HG03139 (cell line): ENCODE data around the gene TYRP1.

Source experiments
- ATAC-seq: cut with Tn5 transposase; IDR thresholded peaks from one replicate; pipeline ENCODE4 v1.9.1; 2021; ENCODE audit not compliant: unreplicated experiment

Gene TYRP1

GRCh38 chr9:12696931-12697622 is 3.9 kb downstream of the TYRP1 start:
- no peak for ATAC-seq

GRCh38 chr9:12697719-12698118 is 4.5 kb downstream of the TYRP1 start:
- ATAC-seq, result no peak

- no peak for ATAC-seq
Observed at GRCh38 chr9:12698266-12698665, 5.1 kb downstream of the TYRP1 start.

GRCh38 chr9:12698986-12699385 is 5.8 kb downstream of the TYRP1 start:
- no peak for ATAC-seq

- no peak for ATAC-seq
Observed at GRCh38 chr9:12699529-12699928, 6.3 kb downstream of the TYRP1 start.

GRCh38 chr9:12701126-12701525 is 7.9 kb downstream of the TYRP1 start:
- ATAC-seq, result no peak

- ATAC-seq, result no peak
Observed at GRCh38 chr9:12702160-12702758, 9.1 kb downstream of the TYRP1 start.

GRCh38 chr9:12703996-12704395 is 10.8 kb downstream of the TYRP1 start:
- no peak for ATAC-seq

GRCh38 chr9:12705738-12706391 is 12.7 kb downstream of the TYRP1 start:
- ATAC-seq, result no peak

GRCh38 chr9:12708562-12709298 is 15.5 kb downstream of the TYRP1 start:
- ATAC-seq, result no peak

- no peak for ATAC-seq
Observed at GRCh38 chr9:12712532-12712931, 19.3 kb downstream of the TYRP1 start.

- no peak for ATAC-seq
Observed at GRCh38 chr9:12715268-12715667, 22.1 kb downstream of the TYRP1 start.

GRCh38 chr9:12716823-12717600 is 23.8 kb downstream of the TYRP1 start:
- no peak for ATAC-seq

- ATAC-seq, result no peak
Observed at GRCh38 chr9:12717907-12718306, 24.7 kb downstream of the TYRP1 start.

GRCh38 chr9:12718482-12719026 is 25.4 kb downstream of the TYRP1 start:
- no peak for ATAC-seq

- ATAC-seq, result no peak
Observed at GRCh38 chr9:12719431-12719830, 26.2 kb downstream of the TYRP1 start.

- ATAC-seq, result no peak
Observed at GRCh38 chr9:12720551-12720950, 27.4 kb downstream of the TYRP1 start.

GRCh38 chr9:12722131-12722530 is 28.9 kb downstream of the TYRP1 start:
- no peak for ATAC-seq

GRCh38 chr9:12723409-12724028 is 30.3 kb downstream of the TYRP1 start:
- no peak for ATAC-seq

GRCh38 chr9:12726795-12727194 is 33.6 kb downstream of the TYRP1 start:
- no peak for ATAC-seq
